GM12878 (cell line): ENCODE measurements around the gene SUSD2. TPM values are rescaled to one million over a fixed set of nuclear protein-coding genes. Genes with fewer than 3 reads are reported as not detected.

Source experiments
- ATAC-seq: fragments of 200-7000 bp; cut with Tn5 transposase; 3 replicates; pipeline ENCODE4 v1.9.1; 2020; ENCODE audit warnings: mild to moderate bottlenecking, moderate library complexity
- BruUV-seq: library from RNA; stranded (reverse); fragments of 400-500 nt; replicated peaks from 2 replicates; lab custom pipeline; 2021; lab: Mats Ljungman, UMichigan
- CTCF ChIA-PET: fragments of 300-600 bp; sonication (Branson Sonifier 250); formaldehyde crosslinking; extraction: SDS; loops from one replicate; lab custom pipeline; 2021; ENCODE audit warnings: inconsistent platforms; lab: Yijun Ruan, JAX
- POLR2A ChIA-PET: fragments of 350-600 bp; formaldehyde crosslinking; extraction: SDS; loops from one replicate; lab custom pipeline; 2021; ENCODE audit warnings: inconsistent platforms; lab: Charles Lee
- RAD21 ChIA-PET: fragments of 300-600 bp; sonication (Branson Sonifier 250); formaldehyde crosslinking; loops from one replicate; lab custom pipeline; 2023; ENCODE audit warnings: antibody characterized with exemption; ENCODE audit not compliant: unreplicated experiment; lab: Charles Lee
- SMC1A ChIA-PET: fragments of 300-600 bp; sonication (Branson Sonifier 250); formaldehyde crosslinking; loops from one replicate; lab custom pipeline; 2023; ENCODE audit not compliant: unreplicated experiment, uncharacterized antibody; lab: Charles Lee
- DNase-seq: peaks from one replicate; pipeline ENCODE4 v3.0.0-alpha.2; 2011; ENCODE audit warnings: low read depth, low spot score
- FAIRE-seq: peaks from 3 replicates; lab custom pipeline; 2011; peaks lifted over from hg19 to GRCh38; lab: Jason Lieb, UNC
- H2AFZ ChIP-seq: 2 replicates; pipeline ENCODE4 v1.6.0; 2011; ENCODE audit warnings: low read depth, low read length, control low read depth; ENCODE audit not compliant: control insufficient read depth
- H3K27ac ChIP-seq: 2 replicates; pipeline ENCODE4 v1.5.1; 2011; ENCODE audit warnings: control low read depth; ENCODE audit not compliant: control insufficient read depth, insufficient read depth
- H3K27me3 ChIP-seq, 2 experiments: replicated peaks in 1 of 2; 2 replicates each; pipeline versions ENCODE4 v1.6.0 to v1.6.1; 2011; ENCODE audit warnings: low read length in 1 of 2; ENCODE audit not compliant: control insufficient read depth in 2 of 2, insufficient read depth in 2 of 2
- H3K36me3 ChIP-seq, 2 experiments: 2 replicates each; pipeline ENCODE4 v1.5.1; 2011; ENCODE audit warnings: low read length in 1 of 2; ENCODE audit not compliant: control insufficient read depth in 2 of 2, insufficient read depth in 2 of 2
- H3K4me1 ChIP-seq: 2 replicates; pipeline ENCODE4 v1.6.1; 2011; ENCODE audit warnings: mild to moderate bottlenecking, low read length, moderate library complexity, mixed read lengths; ENCODE audit not compliant: control insufficient read depth, insufficient read depth
- H3K4me2 ChIP-seq: 2 replicates; pipeline ENCODE4 v1.6.0; 2011; ENCODE audit warnings: control low read depth; ENCODE audit not compliant: control insufficient read depth, insufficient read depth
- H3K4me3 ChIP-seq: fragments of 200-600 bp; sonication (generic); 2 replicates; pipeline ENCODE4 v1.5.1; 2016
- H3K79me2 ChIP-seq: 2 replicates; pipeline ENCODE4 v1.6.0; 2011; ENCODE audit warnings: low read length; ENCODE audit not compliant: control insufficient read depth, insufficient read depth
- H3K9ac ChIP-seq: 2 replicates; pipeline ENCODE4 v1.8.0; 2011; ENCODE audit warnings: low read length, control low read depth, mixed read lengths; ENCODE audit not compliant: control insufficient read depth, insufficient read depth
- H3K9me3 ChIP-seq: replicated peaks from 3 replicates; pipeline ENCODE4 v1.5.1; 2011; ENCODE audit warnings: mild to moderate bottlenecking, low read length; ENCODE audit not compliant: control insufficient read depth, insufficient read depth
- H4K20me1 ChIP-seq: 2 replicates; pipeline ENCODE4 v1.6.0; 2011; ENCODE audit not compliant: control insufficient read depth, insufficient read depth
- HDGF ChIP-seq: fragments of 450-650 bp; IDR thresholded peaks from 2 replicates; pipeline ENCODE4 v1.6.1; 2016; ENCODE audit warnings: antibody characterized with exemption
- JUNB ChIP-seq: IDR thresholded peaks from 2 replicates; pipeline ENCODE4 v1.6.1; 2016; ENCODE audit warnings: antibody characterized with exemption, mild to moderate bottlenecking
- MTA2 ChIP-seq: fragments of 450-650 bp; IDR thresholded peaks from 2 replicates; pipeline ENCODE4 v1.6.1; 2016; ENCODE audit warnings: low read depth, mild to moderate bottlenecking, moderate library complexity
- NBN ChIP-seq: fragments of 450-650 bp; IDR thresholded peaks from 2 replicates; pipeline ENCODE4 v1.6.1; 2016
- NFIC ChIP-seq: IDR thresholded peaks from 2 replicates; pipeline ENCODE4 v1.6.1; 2012; ENCODE audit warnings: low read depth, mild to moderate bottlenecking, inconsistent platforms, low read length, moderate library complexity
- NFYB ChIP-seq: IDR thresholded peaks from 2 replicates; pipeline ENCODE4 v1.6.1; 2011; ENCODE audit warnings: low read depth, mild to moderate bottlenecking, low read length, improper control_type of control experiment, moderate library complexity; ENCODE audit not compliant: insufficient read depth
- PML ChIP-seq: IDR thresholded peaks from 2 replicates; pipeline ENCODE4 v1.6.1; 2012; ENCODE audit warnings: low read length, inconsistent platforms
- RELA ChIP-seq: fragments of 450-650 bp; IDR thresholded peaks from 2 replicates; pipeline ENCODE4 v1.8.0; 2014; ENCODE audit warnings: borderline replicate concordance; ENCODE audit not compliant: partially characterized antibody
- SUZ12 ChIP-seq: fragments of 200-600 bp; sonication (generic); IDR thresholded peaks from one replicate; pipeline ENCODE4 v1.6.1; 2018; ENCODE audit warnings: antibody characterized with exemption, mild to moderate bottlenecking; ENCODE audit not compliant: unreplicated experiment
- WGBS: methylation state at CpG from one replicate; pipeline ENCODE4 v1.1.6; 2016; ENCODE audit warnings: low lambda C conversion rate; ENCODE audit not compliant: insufficient replicate concordance, insufficient coverage; ENCODE audit errors: missing lambda C conversion rate; 5-methylcytosine and 5-hydroxymethylcytosine counted together
- in situ Hi-C: fragments of 300-500 bp; cut with MboI; formaldehyde crosslinking; loops from 9 replicates; pipeline ENCODE4 v1.14.3; 2018; ENCODE audit warnings: mixed read lengths
- intact Hi-C: fragments of 100-400 bp; cut with micrococcal nuclease; formaldehyde crosslinking; loops from one replicate; pipeline ENCODE4 v1.14.2; 2022; ENCODE audit not compliant: unreplicated experiment
- polyA plus RNA-seq, 11 experiments: library from polyadenylated mRNA; depleted of rRNA in 4 of 11; unstranded in 6 of 11; stranded (reverse) in 5 of 11; fragments of >200 nt; fragmentation: Nextera tagmentation in 4 of 11; fragmentation: Illumina TruSeq in 1 of 11; extraction: Ambion mirVana in 4 of 11; extraction: Trizol in 1 of 11; gene quantifications; 1 replicate in 1 of 11; 2 replicates in 10 of 11; pipeline versions ENCODE4 v1.2.1 to v1.2.3, GENCODE V29; 2011 to 2016; ENCODE audit warnings: inconsistent platforms in 2 of 11, missing spikeins in 2 of 11, low read depth in 1 of 11
- total RNA-seq, 4 experiments: library from RNA; depleted of rRNA in 3 of 4; stranded (reverse); fragments of >200 nt in 3 of 4; fragmentation: Illumina TruSeq in 1 of 4; extraction: Trizol in 1 of 4; gene quantifications; 2 replicates each; pipeline versions ENCODE4 v1.2.1 to v1.2.3, GENCODE V29; 2013 to 2021
- TF ChIP-seq, protein P1 (sequence below): fragments of 450-650 bp; IDR thresholded peaks from 2 replicates; pipeline ENCODE4 v1.6.1; 2017; ENCODE audit warnings: mild to moderate bottlenecking, moderate library complexity
- TF ChIP-seq, protein P2 (sequence below): IDR thresholded peaks from 2 replicates; pipeline ENCODE4 v1.6.1; 2011; ENCODE audit warnings: borderline replicate concordance, low read depth, mild to moderate bottlenecking, moderate library complexity, low read length; ENCODE audit not compliant: insufficient read depth, poor library complexity, severe bottlenecking
- TF ChIP-seq, protein P3 (sequence below): fragments of 450-650 bp; IDR thresholded peaks from 2 replicates; pipeline ENCODE4 v1.6.1; 2017; ENCODE audit warnings: antibody characterized with exemption, mild to moderate bottlenecking, moderate library complexity

Gene SUSD2
- total and polyA plus RNA-seq, 10 of the 15 experiments (the other 5 are each of a cell fraction or from before 2014, with no cell fraction given) = 0.04 to 0.31 (median 0.11) TPM; not detected in 5

DNA sequence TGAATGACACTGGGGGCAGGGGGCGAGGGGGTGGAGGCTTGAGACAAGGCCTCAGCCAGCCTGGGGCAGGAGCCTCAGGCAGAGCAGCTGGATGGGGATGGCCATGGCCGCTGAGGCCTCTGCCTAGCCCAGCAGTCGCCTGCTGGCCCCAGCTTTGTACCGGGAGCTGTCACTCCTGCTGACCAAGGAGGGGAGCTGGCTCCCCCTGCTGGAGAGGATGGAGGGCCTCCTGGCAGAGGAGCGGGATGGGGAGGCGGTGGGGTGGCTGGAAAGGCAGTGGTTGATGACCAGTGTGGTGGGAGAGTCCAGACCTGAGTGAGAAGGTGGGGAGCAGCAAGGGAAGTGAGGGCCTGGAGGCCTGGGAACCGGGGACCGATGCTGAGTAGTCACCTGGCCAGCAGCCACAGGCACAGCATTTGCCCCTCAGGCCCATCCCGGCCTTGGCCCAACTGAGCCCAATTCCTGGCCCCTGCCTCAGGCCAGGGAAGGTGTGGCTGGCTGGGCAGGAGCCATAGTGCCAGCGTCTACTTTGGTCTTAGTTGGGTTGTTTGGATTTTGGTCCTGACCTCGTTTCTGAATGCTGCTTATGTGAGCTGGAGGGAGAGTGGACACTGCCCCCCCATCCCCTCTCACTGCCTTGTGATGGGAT lies 6.0 kb upstream of the SUSD2 start (continued):
- TF ChIP-seq, protein P1, sequence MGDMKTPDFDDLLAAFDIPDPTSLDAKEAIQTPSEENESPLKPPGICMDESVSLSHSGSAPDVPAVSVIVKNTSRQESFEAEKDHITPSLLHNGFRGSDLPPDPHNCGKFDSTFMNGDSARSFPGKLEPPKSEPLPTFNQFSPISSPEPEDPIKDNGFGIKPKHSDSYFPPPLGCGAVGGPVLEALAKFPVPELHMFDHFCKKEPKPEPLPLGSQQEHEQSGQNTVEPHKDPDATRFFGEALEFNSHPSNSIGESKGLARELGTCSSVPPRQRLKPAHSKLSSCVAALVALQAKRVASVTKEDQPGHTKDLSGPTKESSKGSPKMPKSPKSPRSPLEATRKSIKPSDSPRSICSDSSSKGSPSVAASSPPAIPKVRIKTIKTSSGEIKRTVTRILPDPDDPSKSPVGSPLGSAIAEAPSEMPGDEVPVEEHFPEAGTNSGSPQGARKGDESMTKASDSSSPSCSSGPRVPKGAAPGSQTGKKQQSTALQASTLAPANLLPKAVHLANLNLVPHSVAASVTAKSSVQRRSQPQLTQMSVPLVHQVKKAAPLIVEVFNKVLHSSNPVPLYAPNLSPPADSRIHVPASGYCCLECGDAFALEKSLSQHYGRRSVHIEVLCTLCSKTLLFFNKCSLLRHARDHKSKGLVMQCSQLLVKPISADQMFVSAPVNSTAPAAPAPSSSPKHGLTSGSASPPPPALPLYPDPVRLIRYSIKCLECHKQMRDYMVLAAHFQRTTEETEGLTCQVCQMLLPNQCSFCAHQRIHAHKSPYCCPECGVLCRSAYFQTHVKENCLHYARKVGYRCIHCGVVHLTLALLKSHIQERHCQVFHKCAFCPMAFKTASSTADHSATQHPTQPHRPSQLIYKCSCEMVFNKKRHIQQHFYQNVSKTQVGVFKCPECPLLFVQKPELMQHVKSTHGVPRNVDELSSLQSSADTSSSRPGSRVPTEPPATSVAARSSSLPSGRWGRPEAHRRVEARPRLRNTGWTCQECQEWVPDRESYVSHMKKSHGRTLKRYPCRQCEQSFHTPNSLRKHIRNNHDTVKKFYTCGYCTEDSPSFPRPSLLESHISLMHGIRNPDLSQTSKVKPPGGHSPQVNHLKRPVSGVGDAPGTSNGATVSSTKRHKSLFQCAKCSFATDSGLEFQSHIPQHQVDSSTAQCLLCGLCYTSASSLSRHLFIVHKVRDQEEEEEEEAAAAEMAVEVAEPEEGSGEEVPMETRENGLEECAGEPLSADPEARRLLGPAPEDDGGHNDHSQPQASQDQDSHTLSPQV = no peak
- TF ChIP-seq, protein P2, sequence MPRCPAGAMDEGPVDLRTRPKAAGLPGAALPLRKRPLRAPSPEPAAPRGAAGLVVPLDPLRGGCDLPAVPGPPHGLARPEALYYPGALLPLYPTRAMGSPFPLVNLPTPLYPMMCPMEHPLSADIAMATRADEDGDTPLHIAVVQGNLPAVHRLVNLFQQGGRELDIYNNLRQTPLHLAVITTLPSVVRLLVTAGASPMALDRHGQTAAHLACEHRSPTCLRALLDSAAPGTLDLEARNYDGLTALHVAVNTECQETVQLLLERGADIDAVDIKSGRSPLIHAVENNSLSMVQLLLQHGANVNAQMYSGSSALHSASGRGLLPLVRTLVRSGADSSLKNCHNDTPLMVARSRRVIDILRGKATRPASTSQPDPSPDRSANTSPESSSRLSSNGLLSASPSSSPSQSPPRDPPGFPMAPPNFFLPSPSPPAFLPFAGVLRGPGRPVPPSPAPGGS = no peak

DNA sequence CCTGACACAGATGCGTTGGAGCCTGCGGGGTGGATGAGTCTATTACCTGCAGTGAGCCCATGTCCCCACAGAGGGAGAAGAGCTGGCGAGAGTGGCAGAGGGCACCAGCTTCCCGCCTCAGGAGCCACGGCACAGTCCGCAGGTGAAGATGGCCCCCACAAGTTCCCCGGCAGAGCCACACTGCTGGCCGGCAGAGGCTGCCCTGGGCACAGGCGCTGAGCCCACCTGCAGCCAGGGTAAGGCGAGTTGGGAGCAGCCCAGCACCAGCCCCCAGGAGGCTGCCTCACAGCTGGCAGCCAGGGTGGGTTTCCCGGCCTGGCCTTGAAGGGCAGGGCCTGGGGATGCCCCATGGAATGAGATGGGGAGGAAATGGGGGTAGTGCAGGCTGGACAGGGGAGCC lies 5.2 kb upstream of the SUSD2 start:
- intact Hi-C loops = loop anchor here (5.0 to 10.0 kb wide), 3 partner anchors 69 to 221 kb away; no protein-coding TSS in a partner anchor
- H2AFZ ChIP-seq = no peak overlapping the region
- H3K4me2 ChIP-seq = no peak overlapping the region
- no peaks in the 10 kb centered on the region for H3K4me1 ChIP-seq
- ChIA-PET SMC1A (interaction anchor here (1.6 to 2.6 kb wide), 4 partner anchors 18 to 69 kb away, joined by 4 to 11 read pairs (median 8); no protein-coding TSS in a partner anchor), POLR2A (no interaction called here), CTCF (interaction anchor here (0.7 to 8.9 kb wide), 7 partner anchors 21 to 119 kb away, joined by 3 to 94 read pairs (median 4); no protein-coding TSS in a partner anchor), RAD21 (interaction anchor here (1.8 to 2.4 kb wide), 3 partner anchors 18 to 69 kb away, joined by 4 to 17 read pairs (median 16); no protein-coding TSS in a partner anchor)
- 91% methylated on average over 10 of the region's 11 CpGs for WGBS
- no TSS peak for BruUV-seq
- no peaks in the 10 kb centered on the region for H3K9me3 ChIP-seq
- FAIRE-seq (no peak), DNase-seq (no peak), ATAC-seq (no peak)
- no peak overlapping the region for H3K4me3 ChIP-seq
- H3K79me2 ChIP-seq = no peaks in the 10 kb centered on the region
- H3K9ac ChIP-seq = no peak overlapping the region
- H3K27me3 ChIP-seq = no peaks in the 10 kb centered on the region
- H4K20me1 ChIP-seq = no peaks in the 10 kb centered on the region
- H3K27ac ChIP-seq = no peak overlapping the region
- in situ Hi-C loops = no loop called here
- peaks cover 4 to 14% of the 10 kb centered on the region in 2 experiments; a peak in 3 of 4 replicates for H3K36me3 ChIP-seq
- TF ChIP-seq JUNB (no peak), PML (no peak), RELA (no peak), NFIC (no peak), MTA2 (no peak), NBN (no peak), HDGF (no peak), NFYB (no peak), SUZ12 (no peak)
- TF ChIP-seq, protein P3, sequence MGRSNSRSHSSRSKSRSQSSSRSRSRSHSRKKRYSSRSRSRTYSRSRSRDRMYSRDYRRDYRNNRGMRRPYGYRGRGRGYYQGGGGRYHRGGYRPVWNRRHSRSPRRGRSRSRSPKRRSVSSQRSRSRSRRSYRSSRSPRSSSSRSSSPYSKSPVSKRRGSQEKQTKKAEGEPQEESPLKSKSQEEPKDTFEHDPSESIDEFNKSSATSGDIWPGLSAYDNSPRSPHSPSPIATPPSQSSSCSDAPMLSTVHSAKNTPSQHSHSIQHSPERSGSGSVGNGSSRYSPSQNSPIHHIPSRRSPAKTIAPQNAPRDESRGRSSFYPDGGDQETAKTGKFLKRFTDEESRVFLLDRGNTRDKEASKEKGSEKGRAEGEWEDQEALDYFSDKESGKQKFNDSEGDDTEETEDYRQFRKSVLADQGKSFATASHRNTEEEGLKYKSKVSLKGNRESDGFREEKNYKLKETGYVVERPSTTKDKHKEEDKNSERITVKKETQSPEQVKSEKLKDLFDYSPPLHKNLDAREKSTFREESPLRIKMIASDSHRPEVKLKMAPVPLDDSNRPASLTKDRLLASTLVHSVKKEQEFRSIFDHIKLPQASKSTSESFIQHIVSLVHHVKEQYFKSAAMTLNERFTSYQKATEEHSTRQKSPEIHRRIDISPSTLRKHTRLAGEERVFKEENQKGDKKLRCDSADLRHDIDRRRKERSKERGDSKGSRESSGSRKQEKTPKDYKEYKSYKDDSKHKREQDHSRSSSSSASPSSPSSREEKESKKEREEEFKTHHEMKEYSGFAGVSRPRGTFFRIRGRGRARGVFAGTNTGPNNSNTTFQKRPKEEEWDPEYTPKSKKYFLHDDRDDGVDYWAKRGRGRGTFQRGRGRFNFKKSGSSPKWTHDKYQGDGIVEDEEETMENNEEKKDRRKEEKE = no peak
